T-helper 1 cell (primary cell): ENCODE measurements around the gene DEFB108B.
"Not testable (repeated sequence)": the region's sequence is repeated elsewhere in the genome, so short reads cannot be mapped to it uniquely, and the experiment has no call there.

Experiments used
- DNase-seq, 5 donors: peaks; one replicate each; pipeline ENCODE4 v3.0.0-alpha.2; 2012 to 2020

Gene DEFB108B

GRCh38 chr11:71821539-71821938 is 11.5 kb upstream of the DEFB108B start:
- DNase-seq = not testable (repeated sequence)

- DNase-seq = not testable (repeated sequence)
Observed at GRCh38 chr11:71829247-71829646, 3.8 kb upstream of the DEFB108B start.

GRCh38 chr11:71829686-71830085 is 3.3 kb upstream of the DEFB108B start:
- DNase-seq = not testable (repeated sequence)

GRCh38 chr11:71842720-71843119 is 9.7 kb downstream of the DEFB108B start:
- DNase-seq = not testable (repeated sequence)

- DNase-seq = not testable (repeated sequence)
Observed at GRCh38 chr11:71843355-71843754, 10.4 kb downstream of the DEFB108B start.

GRCh38 chr11:71843858-71844257 is 10.9 kb downstream of the DEFB108B start:
- no peak for DNase-seq

- not testable (repeated sequence) for DNase-seq
Observed at GRCh38 chr11:71853895-71854294, 20.9 kb downstream of the DEFB108B start.

- not testable (repeated sequence) for DNase-seq
Observed at GRCh38 chr11:71855880-71856279, 22.9 kb downstream of the DEFB108B start.

GRCh38 chr11:71860835-71861234 is 27.8 kb downstream of the DEFB108B start:
- not testable (repeated sequence) for DNase-seq

- peak in 2 of 5 donors; percentile 11 to 30 for DNase-seq
Observed at GRCh38 chr11:71863978-71864627, 31.1 kb downstream of the DEFB108B start.

GRCh38 chr11:71867209-71867608 is 34.2 kb downstream of the DEFB108B start:
- not testable (repeated sequence) for DNase-seq

GRCh38 chr11:71869931-71870330 is 36.9 kb downstream of the DEFB108B start:
- not testable (repeated sequence) for DNase-seq

- DNase-seq = not testable (repeated sequence)
Observed at GRCh38 chr11:71870661-71871060, 37.7 kb downstream of the DEFB108B start.

GRCh38 chr11:71876262-71876661 is 43.3 kb downstream of the DEFB108B start:
- not testable (repeated sequence) for DNase-seq

GRCh38 chr11:71878059-71878458 is 45.1 kb downstream of the DEFB108B start, which contains the start of gene DEFB131B:
Gene DEFB131B, plus strand, starts transcription at chr11:71878453. Its CDS starts 0 bp downstream, at chr11:71878453.
- DNase-seq = not testable (repeated sequence)

- not testable (repeated sequence) for DNase-seq
Observed at GRCh38 chr11:71885806-71886205, 52.8 kb downstream of the DEFB108B start.
